ENCODE data around the gene UBALD2.

DNA sequence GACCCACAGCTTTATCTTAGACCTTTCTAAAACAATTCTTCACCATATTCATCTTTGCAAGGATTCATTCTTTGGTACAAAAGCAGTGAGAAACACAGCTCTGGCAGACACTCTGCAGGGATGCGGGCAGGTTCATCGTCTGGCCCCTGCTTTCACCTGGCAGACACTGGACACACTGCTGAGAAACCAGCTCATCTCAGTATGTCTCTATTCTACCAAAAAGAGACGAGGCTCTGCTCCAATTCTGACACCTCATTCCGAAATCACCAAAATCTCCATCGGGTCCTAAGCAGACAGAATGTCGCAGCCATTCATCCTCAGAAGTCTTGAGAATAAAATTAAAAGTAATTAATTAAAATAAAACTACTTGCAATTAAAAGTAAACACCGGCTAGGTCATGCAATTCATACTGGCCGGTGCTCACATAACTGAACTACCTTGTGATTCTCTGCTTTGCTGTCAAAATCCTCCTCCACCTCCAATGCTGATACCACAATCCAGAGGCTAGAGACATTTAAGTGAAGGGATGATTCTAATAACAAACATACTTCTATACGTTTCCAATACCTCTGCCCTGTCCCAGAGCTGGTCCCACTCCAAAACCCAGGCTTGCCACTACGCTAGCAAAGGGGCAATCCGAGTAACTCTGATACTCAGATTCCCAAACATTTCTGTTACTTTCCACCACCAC, 26.2 kb upstream of the UBALD2 start:
- TF ChIP-seq POLR2A (IDR thresholded peaks at IDR 0.05; ENCODE audit: low read length) (no peak), GATA1 (IDR thresholded peaks at IDR 0.05; ENCODE audit: low read depth, low read length) (no peak)
